GM19193 (cell line): ENCODE results near the gene AHI1.

Experiments used
- POLR2A ChIP-seq: IDR thresholded peaks from 4 replicates; pipeline ENCODE4 v1.6.1; 2011; ENCODE audit not compliant: insufficient read depth, insufficient read length; ENCODE audit errors: extremely low read depth

Gene AHI1

DNA sequence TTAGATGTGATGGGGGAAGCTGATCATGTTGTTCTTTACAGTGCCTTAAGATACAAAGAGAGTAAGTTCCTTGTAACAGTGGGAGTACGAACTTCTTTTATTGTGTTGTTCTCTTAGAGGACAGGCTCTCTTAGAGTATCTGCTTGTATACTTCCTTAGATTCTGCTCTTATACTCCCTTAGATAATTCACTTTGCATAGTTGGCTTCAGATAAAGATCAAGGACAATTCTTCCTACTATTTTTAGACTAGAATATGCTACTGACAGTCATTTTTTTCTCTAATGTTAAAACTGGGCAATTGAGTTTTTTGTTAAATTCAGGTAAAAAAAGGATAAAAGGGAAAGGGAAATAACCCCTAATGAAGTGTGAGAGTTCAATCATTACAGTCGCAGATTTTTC is 177.7 kb downstream of the AHI1 start:
- TF ChIP-seq POLR2A, result no peak

DNA sequence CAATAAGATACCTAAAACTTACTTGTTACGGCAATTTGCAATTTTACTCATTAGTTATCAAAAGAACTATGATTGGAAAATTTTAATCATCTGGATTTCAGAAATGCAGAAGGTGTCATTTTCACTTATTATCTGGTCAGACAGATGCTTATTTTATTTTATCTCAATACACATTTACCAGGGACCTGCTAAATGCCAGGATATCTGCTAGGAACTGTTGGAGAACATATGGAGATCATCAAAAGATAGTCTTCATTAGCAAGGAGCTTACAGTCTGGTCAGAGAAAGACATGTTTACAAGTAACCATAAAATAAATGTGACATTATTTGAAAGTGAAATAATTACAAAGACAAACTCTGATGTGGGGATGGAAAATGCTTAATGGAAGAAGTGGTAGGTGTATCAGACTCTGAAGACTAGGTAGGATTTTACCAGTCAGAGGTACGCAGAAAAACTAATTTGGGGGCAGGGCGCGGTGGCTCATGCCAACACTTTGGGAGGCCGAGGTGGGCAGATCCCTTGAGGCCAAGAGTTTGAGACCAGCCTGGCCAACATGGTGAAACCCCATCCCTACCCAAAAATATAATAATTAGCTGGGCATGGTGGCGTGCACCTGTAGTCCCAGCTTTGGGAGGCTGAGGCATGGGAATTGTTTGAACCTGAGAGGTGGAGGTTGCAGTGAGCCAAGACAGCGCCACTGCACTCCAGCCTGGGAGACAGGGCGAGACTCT is 178.6 kb downstream of the AHI1 start:
- TF ChIP-seq POLR2A, result no peak

DNA sequence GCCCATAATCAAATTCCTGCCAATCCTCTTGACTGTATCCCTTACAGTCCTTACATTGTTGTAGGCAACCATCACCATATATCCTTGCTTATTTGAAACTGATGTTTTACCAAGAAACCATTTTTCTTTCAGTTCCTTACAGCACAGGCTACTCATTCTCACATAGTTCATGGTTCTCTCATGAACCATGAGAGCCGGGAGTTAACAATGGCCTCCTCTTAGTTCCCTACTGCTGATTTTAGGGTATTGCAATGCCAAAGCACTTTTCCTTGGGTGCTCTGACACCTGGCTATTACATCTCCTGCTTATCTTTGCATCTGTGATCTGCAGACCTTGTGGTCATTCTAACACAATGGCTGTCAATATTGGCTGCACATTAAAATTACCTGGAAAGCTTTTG is 183.0 kb downstream of the AHI1 start:
- TF ChIP-seq POLR2A, result no peak

DNA sequence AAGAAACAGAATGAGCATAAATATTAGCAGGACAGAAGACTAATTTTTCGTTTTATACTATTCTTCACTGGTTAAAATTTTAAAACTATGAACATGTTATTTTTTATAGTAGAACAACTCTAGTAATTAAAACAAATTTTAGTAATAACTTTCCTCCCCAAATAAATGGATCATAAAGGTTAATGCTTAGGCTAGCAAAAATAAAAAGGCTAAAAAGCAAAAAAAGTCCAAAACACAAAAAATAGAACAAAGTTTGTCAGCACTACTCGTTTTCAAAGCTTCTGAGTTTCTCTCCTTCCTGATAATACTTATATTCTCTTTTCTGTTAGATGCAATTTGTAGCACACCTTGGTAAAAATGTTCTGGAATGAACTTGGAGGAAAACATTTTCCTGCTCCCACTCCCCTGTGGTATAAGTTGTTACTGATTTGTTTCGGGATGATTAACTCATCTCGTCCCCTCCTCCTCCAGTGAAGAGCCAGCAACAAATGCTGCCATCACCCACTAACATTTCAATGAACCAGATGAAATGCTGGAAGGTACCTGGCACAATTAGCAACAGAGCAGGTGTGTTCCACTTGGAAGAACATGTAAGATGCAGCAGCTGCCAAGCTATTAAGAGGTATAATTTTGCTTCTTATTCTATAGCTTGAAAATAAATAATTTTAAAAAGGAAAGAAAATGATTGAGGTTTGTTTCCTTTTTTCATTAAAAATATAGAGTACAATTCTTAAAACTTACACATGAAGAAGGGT is 185.9 kb downstream of the AHI1 start:
- no peak for TF ChIP-seq POLR2A

DNA sequence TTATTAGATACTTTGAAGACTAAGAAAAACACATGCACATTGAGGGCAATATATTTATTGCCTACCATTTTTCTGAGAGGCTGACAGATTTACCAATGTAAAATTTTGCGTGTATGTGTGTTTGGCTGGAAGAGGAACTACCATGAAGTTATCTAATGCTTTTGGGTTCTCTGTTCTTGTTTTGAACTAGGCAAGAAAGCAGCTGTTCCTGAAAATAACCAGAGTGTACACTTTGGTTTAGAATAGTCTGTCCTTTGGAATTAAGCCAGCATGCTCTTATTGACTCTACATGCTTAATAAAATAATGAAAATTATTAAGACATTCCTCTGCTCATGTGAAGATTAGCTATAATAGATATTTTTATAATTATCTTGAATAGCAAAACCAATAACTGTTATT is 187.2 kb downstream of the AHI1 start:
- TF ChIP-seq POLR2A, result no peak

- no peak for TF ChIP-seq POLR2A
Observed at GRCh38 chr6:135306740-135307420, 190.7 kb downstream of the AHI1 start.

DNA sequence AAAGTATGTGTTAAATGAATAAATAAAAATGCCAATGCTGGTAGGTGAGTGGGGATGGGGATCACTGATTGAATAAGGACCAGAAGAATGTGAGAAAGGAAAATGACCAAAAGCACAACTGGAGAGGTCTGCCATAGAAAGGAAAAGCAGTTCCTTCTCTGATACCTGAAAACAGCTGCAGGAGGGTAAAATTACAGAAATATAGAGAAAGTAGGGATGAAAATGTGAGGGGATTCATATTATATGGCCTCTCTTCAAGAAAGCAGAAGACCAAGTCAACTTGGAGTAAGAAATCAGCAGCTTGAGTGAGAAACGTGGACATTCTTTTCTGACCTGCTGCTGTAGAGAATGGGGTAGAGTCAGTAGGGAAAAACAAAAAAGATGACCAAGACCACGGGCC is 191.4 kb downstream of the AHI1 start:
- no peak for TF ChIP-seq POLR2A

DNA sequence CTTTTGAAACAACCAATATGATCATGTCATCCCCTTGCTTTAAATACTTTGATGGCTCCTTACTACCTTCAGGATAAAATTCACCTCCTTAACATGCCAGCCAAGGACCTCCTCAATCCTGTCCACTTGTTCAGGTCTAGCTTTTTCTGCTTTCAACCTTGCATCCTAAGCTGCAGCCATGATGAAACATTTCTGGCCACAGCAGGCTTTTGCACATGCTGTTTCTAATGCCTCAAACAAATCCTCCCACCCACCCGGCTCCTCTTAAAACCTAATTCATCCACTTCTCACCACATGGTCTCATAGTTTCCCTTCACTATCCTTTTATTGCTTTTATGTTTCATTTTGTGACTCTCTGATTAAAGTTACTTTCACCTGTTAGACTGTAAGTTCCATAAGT is 191.9 kb downstream of the AHI1 start:
- no peak for TF ChIP-seq POLR2A

DNA sequence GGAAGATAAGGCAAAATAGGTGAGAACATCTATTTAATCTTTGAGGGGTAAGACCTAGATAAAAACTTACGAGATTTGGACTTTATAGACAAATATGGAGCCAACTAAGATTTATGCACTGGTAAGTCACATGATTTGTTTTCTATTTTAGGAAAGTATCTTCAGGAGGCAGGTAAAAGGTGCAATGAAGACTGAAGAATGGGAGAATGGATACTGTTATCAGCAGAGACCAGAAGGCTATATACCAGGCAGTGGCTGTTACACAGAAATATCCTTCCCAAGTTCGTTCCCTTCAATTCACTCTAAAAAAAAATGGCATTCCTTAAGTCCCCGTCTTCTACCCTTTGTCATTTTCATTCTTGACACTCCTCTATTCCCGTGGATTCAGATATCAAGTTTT is 192.7 kb downstream of the AHI1 start:
- TF ChIP-seq POLR2A, result no peak

GRCh38 chr6:135301304-135301703 is 196.2 kb downstream of the AHI1 start:
- no peak for TF ChIP-seq POLR2A

- no peak for TF ChIP-seq POLR2A
Observed at GRCh38 chr6:135300576-135300975, 197.0 kb downstream of the AHI1 start.

DNA sequence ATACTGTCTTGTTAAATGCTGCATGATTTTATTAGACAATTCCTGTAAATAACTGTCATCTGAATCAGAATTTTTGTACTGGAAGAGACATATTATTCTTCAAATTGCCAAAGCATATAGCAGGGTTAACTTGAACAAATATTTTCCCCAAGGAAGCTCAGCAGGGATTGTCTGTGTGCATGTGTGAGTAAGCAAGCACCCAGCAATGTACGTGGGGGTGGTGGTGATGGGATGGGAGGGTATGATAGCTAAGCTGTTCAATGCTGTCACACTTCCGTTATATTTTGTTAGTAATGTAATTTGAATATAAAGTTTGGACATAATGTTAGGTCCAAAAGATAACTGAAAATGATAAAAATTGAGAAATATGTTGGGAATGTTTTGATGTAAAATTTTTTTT is 198.3 kb downstream of the AHI1 start:
- TF ChIP-seq POLR2A, result no peak

DNA sequence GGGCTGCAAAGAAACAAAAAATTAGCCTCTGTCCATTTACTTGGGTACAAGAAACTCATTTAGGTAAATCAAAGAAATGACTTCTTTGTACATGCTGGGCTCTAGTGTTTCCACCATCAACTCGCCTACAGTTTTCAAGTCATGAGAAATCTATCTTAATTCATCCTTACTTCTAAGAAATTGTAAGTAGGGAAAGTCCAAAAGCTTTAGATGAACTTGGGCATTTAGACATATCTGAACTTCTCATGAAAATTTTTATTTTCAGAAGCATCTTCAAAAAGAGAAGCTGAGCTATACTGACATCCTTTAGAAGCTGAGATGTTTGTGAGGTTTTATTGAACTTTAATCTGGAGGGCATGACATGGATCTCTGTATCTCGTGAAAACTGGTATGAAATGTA is 199.1 kb downstream of the AHI1 start:
- TF ChIP-seq POLR2A, result no peak

DNA sequence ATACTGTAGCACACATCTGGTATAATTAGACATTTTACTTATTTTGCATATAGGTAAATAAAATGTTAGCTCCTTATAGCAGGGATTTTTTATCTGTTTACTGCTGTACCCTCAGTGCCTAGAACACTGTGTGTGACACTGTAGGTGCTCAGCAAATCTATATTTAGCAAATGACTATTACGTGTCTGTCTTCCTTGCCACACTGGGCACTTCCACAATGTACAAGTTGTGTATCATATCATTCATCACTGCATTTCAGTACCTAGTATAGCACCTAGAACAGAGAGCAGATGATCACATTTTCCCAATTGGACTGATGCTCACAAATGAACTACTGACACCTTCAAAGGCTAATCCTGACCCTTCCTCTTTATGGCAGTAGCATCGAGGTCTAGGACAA is 200.8 kb downstream of the AHI1 start:
- TF ChIP-seq POLR2A, result no peak

DNA sequence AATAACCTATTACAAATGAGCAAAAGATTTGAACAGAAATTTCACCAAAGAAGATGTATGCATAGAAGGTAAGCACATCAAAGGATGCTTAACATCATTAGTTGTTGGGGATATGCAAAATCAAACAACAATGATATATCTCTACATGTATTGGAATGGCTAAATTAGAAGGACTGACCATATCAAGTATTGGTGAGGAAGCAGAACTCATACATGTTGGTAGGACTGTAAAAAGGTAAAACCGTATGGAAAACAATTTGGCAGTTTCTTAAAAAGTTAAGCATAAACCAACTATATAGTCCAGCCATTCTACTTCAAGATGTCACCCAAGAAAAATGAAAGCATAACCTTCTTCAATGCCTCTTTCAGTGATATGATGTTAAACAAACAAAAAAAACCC is 202.5 kb downstream of the AHI1 start:
- TF ChIP-seq POLR2A, result no peak
